ENCODE data around the gene SLC9C2.
A peak's percentile ranks its signal among the peaks of the same experiment; 100 is the strongest.
"Not testable (repeated sequence)": the region's sequence is repeated elsewhere in the genome, so short reads cannot be mapped to it uniquely, and the experiment has no call there.

SLC9C2 gene

DNA sequence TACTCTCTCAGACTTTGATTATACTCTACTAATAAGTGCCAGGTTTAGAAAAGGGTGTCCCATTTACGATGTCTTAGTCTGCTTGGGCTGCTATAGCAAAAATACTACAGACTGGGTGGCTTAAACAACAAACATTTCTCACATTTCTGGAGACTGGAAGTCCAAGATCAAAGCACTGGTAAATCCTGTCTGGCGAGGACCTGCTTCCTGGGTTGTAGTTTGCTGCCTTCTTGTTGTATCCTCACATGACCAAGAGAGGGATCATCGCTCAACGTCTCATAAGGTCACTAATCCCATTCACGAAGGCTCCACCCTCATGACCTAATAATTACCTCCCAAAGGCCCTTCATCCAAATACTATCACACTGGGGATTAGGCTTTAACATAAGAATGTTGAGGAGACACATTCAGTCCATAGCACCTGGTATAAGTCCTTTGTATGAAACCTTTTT, 113.7 kb downstream of the SLC9C2 start:
- no peak for DNase-seq (ENCODE audit: low spot score)

DNA sequence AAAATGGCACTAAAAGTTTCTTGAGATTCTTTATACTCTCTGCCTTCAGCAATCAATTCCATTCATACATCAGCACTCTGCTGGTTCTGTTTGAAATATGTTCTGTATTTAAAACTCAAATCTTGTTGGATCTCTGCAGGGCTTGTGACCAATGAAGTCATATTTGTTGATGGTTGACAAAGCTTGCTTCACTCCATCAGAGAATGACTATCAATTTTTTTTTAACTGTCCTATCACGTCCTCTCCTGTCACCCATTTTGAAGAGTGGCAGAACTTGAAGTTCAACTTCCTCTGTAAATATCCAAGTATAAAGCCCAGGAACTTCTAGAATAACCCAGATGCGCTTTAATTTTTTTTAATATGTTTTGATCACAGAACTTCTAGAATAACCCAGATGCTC, 114.9 kb downstream of the SLC9C2 start:
- no peak for DNase-seq (ENCODE audit: low spot score)

DNA sequence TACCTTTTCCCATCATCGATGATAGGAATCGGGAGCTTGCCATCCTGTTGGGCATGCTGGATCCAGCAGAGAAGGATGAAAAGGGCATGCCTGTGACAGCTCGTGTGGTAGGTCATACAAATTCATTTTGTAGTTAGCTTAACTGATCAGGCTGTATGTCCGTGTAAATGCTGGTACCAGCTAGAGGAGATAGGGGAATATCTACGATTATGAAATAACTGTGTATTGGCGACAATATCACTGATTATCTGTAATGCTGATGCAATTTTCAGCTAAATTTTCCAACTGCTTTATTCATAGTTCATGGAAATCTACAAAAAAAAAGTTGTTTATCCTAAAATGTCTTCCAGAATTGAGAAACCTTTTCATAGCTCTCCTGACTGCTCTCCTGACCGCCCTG, 117.5 kb downstream of the SLC9C2 start:
- DNase-seq (ENCODE audit: low spot score): no peak

DNA sequence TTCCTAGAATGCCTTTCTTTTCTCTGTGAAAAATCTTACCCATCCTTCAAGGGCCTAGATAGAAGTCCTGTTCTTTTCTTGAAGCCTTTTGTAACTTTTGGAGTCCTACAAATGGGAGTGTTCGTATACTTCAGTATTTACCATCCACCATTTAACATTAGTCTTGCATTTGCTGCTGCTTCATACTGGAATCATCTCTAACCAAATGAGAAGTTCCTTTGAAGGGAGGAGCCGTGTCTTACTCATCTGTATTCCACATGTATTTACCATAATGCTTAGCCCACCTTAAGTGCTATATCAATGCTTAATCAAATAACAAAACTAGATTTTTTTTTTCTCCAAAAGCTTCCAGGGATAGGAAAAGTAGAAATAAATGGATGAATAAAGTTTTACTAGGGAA, 118.6 kb downstream of the SLC9C2 start:
- no peak for DNase-seq (ENCODE audit: low spot score)

DNA sequence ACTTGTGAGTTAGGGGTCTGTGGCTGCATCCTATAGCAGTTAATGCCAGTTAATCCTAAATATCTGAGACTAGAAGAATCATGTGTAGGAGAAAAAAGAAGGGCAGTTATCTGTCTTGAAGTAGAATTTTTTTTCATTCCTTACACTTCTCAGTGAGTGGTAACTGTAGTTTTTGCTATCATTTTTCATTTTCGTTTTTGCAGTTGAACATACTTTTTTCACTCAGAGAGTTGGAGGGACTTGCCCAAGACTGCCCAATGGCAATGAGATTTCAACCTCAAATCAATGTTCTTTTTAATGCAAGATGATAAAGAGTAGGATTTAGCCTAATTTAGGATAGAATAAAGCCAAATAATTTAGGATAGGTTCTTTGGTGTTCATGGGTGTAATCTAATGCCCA, 120.2 kb downstream of the SLC9C2 start:
- DNase-seq (ENCODE audit: low spot score): no peak

DNA sequence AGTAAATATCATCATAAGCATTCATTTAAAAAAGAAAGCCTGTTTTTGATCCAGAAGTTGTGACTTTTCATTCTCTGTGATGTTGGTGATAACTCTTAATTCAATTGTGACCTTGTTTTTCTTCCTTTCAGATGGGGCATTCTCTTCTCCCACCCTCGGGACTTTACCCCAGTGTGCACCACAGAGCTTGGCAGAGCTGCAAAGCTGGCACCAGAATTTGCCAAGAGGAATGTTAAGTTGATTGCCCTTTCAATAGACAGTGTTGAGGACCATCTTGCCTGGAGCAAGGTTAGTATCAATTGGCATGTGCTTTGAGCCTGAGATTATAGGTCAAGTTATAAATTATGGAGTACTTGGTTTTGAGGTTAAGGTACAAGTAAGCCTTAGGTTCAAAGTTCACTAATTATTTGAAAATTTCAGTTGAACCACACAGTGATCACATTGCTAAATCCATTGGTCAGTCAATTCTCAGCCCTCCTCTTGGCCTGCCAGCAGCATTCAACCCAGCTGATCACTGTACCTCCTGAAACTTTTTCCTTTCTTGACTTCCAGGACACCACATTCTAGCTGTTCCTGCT, 121.6 kb downstream of the SLC9C2 start:
- no peak for DNase-seq (ENCODE audit: low spot score)

DNA sequence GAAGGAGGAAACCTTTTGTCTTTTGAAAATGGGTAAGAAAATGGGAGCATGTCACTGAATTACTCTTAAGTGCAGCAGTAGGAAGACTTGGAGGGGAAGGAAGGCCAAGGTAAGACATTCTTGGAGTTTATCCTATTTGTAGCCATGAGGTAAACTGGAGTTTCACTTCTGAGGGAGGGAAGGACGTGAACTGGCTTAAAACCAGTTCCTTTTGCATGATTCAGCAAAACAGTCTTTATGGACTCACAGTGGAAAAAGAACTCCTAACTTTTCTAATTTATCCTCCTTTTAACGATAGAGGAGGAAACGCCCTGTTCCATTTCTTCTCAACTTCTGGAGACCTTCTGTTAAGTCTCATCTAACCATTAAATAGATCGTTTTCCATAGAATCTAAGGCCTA, 123.2 kb downstream of the SLC9C2 start:
- DNase-seq (ENCODE audit: low spot score): peak; percentile 55

DNA sequence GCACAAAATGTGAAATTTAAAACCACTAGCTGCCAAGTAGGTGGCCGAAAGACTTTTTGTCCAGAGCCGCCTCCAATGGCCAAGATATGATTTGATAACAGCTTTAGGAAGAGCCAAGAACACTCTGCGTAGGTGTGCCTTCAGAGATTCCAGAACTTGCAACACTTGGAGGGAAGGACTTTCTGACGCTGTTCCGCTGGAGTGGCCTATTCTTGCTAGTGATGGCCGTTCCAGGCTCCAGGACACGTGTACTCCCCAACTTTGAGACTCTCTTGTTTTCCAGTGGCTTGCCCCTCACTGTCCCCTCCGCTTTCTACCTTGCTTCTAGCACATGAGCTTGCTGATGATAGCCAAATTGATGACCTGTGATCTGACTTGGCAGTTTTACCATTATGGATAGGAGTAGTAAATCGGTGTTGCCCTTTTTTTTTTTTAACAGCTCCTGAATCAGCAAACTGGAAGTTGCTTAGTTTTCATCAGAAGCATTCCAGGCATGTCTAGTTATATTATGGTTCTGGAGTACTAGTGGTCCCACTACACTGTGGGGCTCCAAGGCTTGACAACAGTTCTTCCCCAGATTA, 124.7 kb downstream of the SLC9C2 start:
- peak; percentile 60 for DNase-seq (ENCODE audit: low spot score)

DNA sequence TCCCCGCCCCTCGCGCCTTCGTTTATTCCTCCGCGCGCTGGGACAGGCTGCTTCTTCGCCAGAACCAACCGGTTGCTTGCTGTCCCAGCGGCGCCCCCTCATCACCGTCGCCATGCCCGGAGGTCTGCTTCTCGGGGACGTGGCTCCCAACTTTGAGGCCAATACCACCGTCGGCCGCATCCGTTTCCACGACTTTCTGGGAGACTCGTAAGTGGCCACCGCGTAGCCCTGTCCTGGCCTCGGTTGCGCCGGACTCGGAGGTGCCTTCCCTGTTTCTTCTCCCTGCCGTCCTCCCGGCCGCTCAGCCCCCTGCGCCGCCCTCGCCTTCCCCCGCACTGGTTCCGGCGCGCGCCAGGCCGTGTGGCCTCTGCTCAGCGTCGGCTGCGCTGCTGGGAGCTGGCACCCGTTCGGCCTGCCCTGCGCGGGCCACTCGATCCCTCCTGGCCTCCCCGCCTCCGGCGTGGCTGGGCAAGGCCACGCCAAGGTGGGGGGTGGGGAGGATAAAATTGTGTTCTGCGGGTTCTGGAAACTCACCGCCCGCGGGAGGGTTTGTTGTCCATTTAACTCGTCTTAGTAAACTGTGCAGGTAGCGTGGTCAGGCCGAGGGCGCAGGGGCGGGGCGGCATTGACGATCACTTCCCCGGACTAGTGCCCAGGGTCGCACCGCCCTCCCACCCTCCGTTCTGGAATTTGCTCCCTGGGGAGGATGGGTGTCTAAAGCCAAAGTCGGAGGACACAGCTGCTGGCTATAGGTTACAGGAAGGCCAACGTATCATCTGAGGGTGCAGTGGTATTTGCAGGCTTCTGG, 125.4 kb downstream of the SLC9C2 start, which contains the start of gene PRDX6:
Gene PRDX6, plus strand, starts transcription at position 50 of the 808 bp plus-strand sequence. Its CDS starts 63 bp downstream, at position 113.
- DNase-seq (ENCODE audit: low spot score): no peak

DNA sequence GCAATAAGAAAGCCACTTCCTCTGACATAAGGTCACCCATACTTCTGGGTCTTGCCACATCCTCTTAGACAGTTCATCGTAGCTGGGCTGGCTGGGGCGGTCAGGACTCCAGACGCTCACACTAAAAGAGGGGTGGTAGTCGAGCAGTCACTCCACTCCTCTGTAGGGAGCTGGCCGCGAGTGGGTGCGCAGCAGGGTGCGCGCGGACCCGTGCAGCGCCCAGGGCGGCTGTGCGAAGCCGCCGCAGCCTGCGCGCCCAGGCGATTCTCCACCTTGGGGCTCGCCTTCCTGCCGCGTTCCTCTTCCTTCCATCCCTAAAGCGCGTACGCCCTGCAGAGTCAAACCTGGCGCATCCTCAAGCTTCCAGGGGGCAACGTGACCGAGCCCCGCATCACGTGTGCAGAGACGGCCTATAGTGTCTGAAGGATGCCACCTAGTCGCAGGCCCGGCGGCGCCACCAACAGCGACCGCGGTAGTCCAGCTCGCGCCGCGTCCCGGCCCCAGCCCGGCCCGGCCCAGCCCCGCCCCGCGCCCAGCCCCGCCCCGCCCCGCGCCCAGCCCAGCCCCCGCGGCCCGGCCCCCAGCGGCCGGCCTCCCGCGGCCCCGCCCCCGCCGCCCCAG, 126.1 kb downstream of the SLC9C2 start:
- DNase-seq (ENCODE audit: low spot score): peak; percentile 89

DNA sequence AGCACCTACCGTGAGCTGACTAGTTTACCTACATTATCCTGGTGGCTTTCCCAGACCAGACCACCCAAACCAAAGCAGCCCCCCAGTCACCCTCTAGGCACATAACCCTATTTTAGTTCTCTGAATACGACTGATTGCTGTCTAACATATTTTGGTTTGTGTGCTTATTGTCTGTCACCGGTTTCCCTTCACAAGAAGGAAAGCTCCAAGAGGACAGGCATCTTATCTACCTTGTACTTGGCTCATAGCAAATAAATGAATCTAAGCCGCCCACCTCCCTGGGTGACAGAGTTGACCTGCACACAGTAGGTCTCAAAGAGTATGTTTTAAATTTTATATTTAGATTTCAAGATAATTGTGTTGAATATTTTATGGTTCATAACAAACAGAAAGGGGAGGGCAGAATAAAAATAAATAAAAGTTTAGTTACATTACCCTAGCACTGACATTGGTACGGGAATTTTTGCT, 126.6 kb downstream of the SLC9C2 start:
- no peak for DNase-seq (ENCODE audit: low spot score)

DNA sequence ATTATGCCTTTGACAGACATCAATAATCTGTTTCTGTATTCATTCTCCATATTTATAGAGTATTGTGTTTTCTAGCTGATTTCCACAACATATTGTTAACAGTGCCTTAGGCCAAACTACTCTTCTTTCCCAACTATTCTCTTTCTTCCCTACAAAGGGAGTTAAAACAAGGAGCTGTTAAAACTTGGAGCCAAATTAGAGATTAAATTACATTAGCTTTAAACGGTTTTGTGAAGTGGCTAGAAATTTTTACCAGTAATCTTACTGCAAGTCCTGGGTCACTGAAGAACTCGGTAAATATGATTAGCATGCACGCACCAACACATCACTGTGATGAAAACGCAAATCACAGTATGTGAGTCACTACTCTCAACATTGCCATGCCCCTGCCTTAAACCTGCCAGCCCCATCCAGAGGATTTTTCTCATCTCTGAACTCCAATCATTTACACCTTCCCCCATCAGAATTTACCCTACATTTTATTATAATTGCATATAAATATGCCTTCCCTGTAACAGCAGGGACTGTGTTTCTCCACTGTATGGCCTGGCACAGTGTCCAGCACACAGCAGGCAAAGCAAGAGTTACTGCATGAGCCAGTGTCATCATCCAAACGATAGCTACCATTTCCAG, 127.2 kb downstream of the SLC9C2 start:
- DNase-seq (ENCODE audit: low spot score): no peak

DNA sequence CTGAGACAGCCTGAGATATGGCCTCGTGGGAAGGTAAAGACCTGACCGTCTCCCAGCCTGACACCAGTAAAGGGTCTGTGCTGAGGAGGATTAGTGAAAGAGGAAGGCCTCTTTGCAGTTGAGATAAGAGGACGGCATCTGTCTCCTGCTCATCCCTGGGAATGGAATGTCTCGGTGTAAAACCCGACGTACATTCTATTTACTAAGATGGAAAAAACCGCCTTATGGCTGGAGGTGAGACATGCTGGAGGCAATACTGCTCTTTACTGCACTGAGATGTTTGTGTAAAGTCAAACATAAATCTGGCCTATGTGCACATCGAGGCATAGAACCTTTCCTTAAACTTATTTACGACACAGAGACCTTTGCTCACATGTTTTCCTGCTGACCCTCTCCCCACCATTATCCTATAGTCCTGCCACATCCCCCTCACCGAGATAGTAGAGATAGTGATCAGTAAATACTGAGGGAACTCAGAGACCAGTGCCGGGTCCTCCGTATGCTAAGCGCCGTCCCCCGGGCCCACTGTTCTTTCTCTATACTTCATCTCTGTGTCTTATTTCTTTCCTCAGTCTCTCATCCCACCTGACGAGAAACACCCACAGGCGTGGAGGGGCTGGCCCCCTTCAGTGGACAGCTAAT, 128.0 kb downstream of the SLC9C2 start:
- not testable (repeated sequence) for DNase-seq (ENCODE audit: low spot score)

DNA sequence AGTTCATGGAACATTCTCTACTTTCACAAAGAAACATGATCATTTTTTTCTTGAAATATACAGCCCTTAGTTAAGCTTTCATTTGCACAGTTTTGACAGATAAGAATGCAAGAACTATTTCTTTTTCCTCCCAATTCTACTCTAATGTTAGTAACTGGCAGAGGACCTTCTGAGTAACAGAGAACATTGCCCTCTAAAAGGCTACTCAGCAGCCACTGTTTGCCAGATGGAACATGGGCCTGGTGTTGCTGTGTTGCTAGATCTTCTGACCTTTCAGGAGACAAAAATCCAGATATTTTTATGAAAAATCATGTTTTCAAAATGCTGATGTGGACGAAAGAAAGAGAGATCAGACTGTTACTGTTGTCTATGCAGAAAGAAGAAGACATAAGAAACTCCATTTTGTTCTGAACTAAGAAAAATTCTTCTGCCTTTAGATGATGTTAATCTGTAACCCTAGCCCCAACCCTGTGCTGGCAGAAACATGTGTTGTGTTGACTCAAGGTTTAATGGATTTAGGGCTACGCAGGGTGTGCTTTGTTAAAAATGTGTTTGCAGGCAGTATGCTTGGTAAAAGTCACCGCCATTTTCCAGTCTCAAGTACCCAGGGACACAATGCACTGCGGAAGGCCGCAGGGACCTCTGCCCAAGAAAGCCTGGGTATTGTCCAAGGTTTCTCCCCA, 128.6 kb downstream of the SLC9C2 start:
- no peak for DNase-seq (ENCODE audit: low spot score)

DNA sequence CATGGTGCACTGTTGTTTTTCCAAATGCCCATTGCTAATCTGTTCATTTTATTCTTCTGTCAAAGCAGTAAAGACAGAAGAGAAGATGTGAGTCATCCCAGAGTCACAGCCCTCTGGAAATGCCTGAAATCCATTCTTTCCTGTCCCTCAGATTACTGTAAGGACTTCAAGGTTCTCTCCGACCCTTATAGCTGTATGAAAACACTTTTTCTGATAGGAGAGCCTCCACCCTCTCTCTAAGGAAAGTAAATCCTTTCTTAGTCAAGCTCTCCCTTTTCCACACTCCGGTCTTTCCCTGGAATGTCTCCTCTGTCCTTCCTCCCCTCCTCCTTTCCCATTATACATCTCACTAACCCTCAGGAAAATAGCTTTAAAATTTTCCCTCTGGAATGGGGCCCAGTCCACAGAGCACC, 129.3 kb downstream of the SLC9C2 start:
- DNase-seq (ENCODE audit: low spot score): no peak

DNA sequence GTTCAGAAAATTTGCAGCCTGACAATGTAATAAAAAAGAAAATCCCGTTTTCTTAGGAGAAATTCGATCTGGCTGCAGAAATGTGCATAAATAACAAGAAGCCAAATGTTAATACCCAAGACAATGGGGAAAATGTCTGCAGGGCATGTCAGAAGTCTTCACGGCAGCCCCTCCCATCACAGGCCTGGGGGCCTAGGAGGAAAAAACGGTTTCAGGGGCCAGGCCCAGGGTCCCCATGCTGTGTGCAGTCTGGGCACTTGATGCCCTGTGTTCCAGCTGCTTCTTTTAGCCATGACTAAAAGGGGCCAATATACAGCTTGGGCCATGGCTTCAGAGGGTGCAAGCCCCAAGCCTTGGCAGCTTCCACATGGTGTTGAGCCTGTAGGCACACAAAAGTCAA, 132.3 kb downstream of the SLC9C2 start:
- no peak for DNase-seq (ENCODE audit: low spot score)

DNA sequence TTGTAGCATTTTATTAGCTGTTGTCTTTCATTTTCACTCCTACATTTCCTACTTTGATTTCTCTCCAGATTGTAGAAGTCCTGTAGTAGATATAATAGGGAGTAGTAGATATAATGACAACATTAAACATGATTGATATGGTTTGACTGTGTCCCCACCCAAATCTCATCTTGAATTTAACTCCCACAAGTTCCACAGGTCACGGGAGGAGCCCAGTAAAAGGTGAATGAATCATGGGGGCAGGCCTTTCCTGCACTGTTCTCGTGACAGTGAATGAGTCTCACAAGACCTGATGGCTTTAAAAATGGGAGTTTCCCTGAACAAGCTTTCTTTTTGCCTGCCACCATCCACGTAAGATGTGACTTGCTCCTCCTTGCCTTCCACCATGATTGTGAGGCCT, 133.2 kb downstream of the SLC9C2 start:
- DNase-seq (ENCODE audit: low spot score): no peak

DNA sequence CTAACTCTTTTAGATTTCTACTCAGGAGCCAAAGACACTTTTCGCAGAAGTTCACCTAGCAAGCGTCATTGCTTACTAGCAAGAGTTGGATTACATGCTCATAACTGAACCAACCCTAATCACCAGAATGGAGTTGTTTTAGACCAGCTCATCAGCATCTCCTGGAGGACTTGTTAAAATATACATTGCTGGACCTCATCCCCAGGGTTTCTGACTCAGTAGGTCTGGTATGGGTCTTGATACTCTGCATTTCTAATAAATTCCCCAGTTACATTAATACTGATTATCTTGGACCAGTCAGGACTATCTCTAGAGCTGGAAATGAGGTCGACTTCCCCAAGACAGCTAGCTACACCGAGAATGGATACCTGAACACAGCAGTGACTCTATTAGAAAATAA, 135.4 kb downstream of the SLC9C2 start:
- no peak for DNase-seq (ENCODE audit: low spot score)

DNA sequence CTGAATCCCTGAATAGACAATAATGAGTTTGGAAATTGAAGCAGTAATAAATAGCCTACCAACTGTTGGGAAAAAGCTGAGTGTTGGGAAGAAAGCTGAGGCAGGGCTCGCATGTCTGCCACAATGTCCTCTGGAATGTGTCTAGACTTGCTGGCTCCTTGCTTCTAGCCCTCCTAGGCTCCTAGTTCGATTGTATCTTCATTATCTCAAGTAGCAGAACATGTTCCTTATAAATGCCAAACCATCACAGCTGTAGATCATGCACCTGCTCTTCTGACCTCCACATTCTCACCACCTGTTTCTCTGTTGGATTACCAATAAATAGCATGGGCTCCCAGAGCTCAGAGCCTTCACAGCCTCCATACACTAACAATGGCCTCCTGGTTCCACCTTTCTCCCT, 138.7 kb downstream of the SLC9C2 start:
- not testable (repeated sequence) for DNase-seq (ENCODE audit: low spot score)

DNA sequence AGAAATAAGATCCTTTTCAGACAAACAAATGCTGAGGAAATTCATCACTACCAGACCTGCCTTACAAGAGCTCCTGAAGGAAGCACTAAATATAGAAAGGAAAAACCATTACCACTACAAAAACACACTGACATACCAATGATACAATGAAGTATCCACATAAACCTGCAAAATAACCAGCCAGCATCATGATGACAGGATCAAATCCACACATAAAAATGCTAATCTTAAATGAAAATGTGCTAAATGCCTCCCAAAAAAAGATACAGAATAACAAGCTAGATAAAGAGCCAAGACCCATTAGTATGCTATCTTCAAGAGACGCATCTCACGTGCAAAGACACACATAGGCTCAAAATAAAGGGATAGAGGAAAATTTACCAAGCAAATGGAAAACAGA, 140.2 kb downstream of the SLC9C2 start:
- not testable (repeated sequence) for DNase-seq (ENCODE audit: low spot score)

DNA sequence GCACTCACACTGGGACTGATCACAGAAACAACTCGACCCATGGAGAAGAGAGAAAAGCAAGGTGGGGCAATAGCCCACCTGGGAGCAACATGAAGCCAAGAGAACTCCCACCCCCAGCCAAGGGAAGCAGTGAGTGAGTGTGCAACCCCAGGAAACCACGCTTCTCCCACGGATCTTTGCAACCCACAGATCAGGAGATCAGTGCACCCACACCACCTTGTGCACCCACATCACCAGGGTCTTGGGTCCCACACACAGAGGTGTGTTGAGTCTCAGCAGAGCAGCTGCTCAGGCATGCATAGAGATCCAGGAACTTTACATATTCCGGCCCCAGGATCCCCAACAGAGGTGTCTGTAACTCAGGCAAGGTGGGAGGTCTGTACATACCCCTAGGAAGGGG, 143.0 kb downstream of the SLC9C2 start:
- no peak for DNase-seq (ENCODE audit: low spot score)

All from hematopoietic multipotent progenitor cell treated with erythropoietin and hydrocortisone succinate and interleukin-3 and kit ligand, for 17 days (in vitro differentiated cells).